Kidney (tissue), 2 donors: Measurements from ENCODE around the gene ORC4. TPM values are rescaled to one million over a fixed set of nuclear protein-coding genes. Genes with fewer than 3 reads are reported as not detected.

Experiments used
- polyA plus RNA-seq: library from polyadenylated mRNA; stranded (reverse); fragments of 350-450 nt; fragmentation: Illumina TruSeq; extraction: RNeasy Lipid Tissue Mini Kit (QIAGEN cat#74804); gene quantifications from one replicate; pipeline ENCODE4 v1.2.3, GENCODE V29; 2014; ENCODE audit warnings: low read depth, low replicate concordance; ENCODE audit not compliant: insufficient read depth
- total RNA-seq: library from RNA; stranded (reverse); fragmentation: NEBNext Ultra II Directional; extraction: Animal tissue kit (Norgen Biotek cat#: 25700); gene quantifications from one replicate; pipeline ENCODE4 v1.2.1, GENCODE V29; 2021
- donor health status: DM: yes; HTN: yes; CAD: no.

Gene ORC4
- total and polyA plus RNA-seq, 2 donors from 2014 or later = 34.5 to 49.7 TPM

Other genes with a start within 250 kb of the ORC4 start
- 18.4 TPM for gene ACVR2A, start 175.7 kb downstream of the ORC4 start, total RNA-seq
- gene ACVR2A, start 175.7 kb downstream of the ORC4 start, polyA plus RNA-seq = 7.6 TPM
- gene MBD5, start 354 bp upstream of the ORC4 start, total RNA-seq = 66.8 TPM
- gene MBD5, start 354 bp upstream of the ORC4 start, polyA plus RNA-seq = 6.9 TPM